Gastrocnemius medialis (tissue), 4 donors: ENCODE measurements around the gene THRB.

Experiments
- CTCF ChIP-seq, 5 experiments: fragments of 450-650 bp in 3 of 5; fragments of 200-600 bp in 2 of 5; sonication (generic) in 2 of 5; IDR thresholded peaks in 4 of 5; conservative IDR thresholded peaks in 1 of 5; 1 replicate in 4 of 5; 2 replicates in 1 of 5; pipeline ENCODE4 v1.5.1; 2016 to 2019; ENCODE audit warnings: antibody characterized with exemption in 5 of 5, mild to moderate bottlenecking in 3 of 5, moderate library complexity in 3 of 5
- POLR2A ChIP-seq, 2 donors: fragments of 450-650 bp; IDR thresholded peaks; one replicate each; pipeline ENCODE4 v1.6.1; 2017; ENCODE audit warnings: antibody characterized with exemption in 2 of 2, mild to moderate bottlenecking in 2 of 2, moderate library complexity in 2 of 2

- TF ChIP-seq POLR2A (IDR thresholded peaks at IDR 0.05) (no peak), CTCF (IDR thresholded peaks at IDR 0.05 in 4 of 5, conservative IDR thresholded peaks at IDR 0.05 in 1 of 5) (no peak)
These were observed 10.8 kb downstream of the THRB start for GRCh38 chr3:24483873-24484272.
